Ramos (cell line): Measurements from ENCODE around the gene RPL38.

ENCODE experiments used
- in situ Hi-C: fragments of 300-500 bp; cut with MboI; formaldehyde crosslinking; loops from one replicate; pipeline ENCODE4 v1.14.3; 2022; ENCODE audit warnings: low sequenced_read_pairs; ENCODE audit not compliant: unreplicated experiment

RPL38 gene

GRCh38 chr17:74203439-74204240 lies at the start of gene RPL38:
Gene RPL38 (plus strand): TSS chr17:74203678. CDS start chr17:74203956, 278 bp downstream.
- in situ Hi-C loops = no loop called here

DNA sequence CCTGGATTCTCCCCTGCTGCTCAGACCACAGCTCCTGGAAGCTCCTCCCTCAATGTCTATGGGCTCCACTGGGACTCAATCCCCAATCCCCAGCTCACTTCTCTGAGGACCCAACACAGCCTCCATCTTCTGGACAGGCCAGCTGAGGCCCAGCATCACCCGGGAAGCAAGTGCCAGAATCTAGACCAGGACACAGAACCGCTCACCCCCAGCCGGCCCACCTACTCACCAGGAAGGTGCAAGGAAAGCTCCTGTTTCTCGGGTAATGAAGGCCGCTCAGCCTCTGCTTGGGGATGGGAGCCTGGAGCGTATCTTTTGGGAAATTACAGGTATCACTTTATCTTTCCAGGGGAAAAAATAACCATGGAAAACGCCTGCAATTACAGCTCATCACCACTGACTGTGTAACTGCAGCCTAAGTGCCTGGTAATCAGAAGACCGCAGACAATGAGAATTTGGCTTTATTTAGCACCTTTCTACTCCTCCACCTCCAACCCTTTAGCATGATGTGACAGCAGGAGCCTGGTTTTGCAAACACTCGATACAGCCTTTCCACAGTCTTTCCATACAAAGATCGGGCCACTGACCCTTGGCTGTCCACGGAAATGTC lies 49.6 kb upstream of the RPL38 start:
- in situ Hi-C loops = no loop called here

DNA sequence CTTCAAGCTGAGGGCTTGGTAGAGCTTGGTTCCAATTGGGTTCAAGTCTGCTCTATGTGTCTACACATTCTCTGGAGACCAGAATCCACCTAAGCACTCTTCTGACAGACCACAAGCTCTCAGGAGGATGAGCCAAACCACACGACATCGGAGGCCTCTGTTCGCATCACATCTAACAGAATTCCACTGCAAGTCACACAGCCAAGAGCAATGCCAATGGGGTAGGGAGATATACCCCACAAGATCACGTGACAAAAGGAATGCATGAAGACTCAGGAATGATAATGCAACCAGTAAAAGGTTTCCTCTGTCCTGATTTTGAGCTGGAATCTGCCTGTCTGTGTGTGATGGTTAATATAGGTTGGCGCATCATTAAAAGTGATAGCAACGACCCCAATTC lies 46.6 kb upstream of the RPL38 start:
- in situ Hi-C loops = no loop called here

DNA sequence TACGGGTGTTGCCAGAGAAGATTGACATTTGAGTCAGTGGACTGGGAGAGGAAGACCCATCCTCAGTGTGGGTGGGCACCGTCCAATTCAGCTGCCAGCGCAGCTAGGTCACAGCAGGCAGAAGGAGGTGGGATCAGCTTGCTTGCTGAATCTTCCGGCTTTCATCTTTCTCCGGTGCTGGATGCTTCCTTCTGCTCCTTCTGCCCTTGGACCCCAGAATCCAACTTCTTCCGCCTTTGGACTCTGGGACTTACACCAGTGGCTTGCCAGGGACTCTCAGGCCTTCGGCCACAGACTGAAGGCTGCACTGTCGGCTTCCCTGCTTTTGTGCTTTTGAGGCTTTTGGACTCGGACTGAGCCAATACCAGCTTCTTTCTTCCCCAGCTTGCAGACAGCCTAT lies 46.1 kb upstream of the RPL38 start:
- in situ Hi-C loops = no loop called here

DNA sequence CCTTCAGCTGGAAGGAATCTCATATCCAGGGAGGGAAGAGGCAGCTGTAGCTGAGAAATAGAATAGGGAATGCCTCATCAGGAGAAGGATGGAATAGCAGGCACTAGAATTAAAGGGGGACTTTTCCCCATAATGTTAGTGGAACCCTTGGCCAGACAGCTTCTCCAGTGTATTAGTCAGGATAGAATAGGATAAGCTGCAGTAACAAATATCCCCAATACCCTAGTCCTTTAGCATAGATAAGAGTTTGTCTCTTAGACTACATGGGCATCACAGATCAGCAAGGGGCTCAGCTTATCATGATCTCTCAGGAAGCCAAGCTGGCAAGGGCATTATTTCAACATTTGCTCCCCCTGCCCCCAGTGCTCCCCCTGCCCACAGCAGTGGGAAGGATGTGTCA lies 44.7 kb upstream of the RPL38 start:
- in situ Hi-C loops = no loop called here

DNA sequence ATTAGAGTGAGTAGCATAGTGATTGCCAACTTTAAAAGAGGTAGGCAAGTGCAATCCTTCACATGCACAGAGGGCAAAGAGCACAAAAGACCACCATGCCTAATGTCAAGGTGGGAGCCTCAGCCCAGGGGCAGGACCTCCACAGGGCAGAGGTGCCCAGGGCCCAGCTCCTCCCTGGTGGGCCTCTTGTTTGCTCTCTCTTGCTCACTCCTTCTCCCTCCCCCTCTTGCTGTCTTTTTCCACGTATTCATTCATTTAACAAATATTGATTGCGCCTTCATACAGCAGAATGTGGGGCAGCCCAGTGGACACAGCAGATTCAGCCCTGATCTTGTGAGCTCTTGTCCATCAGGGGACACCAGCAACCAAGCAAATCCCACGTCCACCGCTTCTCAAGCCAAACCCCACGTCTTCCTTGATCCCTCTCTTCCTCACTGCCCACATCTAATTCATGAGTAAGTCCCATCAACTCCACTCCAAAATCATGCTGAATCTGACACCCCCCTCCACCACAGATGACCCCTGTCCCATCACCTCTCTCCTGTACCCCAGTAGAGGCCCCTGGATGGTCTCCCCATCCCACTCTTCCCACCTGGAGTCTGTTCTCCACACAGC lies 44.1 kb upstream of the RPL38 start:
- in situ Hi-C loops = no loop called here

DNA sequence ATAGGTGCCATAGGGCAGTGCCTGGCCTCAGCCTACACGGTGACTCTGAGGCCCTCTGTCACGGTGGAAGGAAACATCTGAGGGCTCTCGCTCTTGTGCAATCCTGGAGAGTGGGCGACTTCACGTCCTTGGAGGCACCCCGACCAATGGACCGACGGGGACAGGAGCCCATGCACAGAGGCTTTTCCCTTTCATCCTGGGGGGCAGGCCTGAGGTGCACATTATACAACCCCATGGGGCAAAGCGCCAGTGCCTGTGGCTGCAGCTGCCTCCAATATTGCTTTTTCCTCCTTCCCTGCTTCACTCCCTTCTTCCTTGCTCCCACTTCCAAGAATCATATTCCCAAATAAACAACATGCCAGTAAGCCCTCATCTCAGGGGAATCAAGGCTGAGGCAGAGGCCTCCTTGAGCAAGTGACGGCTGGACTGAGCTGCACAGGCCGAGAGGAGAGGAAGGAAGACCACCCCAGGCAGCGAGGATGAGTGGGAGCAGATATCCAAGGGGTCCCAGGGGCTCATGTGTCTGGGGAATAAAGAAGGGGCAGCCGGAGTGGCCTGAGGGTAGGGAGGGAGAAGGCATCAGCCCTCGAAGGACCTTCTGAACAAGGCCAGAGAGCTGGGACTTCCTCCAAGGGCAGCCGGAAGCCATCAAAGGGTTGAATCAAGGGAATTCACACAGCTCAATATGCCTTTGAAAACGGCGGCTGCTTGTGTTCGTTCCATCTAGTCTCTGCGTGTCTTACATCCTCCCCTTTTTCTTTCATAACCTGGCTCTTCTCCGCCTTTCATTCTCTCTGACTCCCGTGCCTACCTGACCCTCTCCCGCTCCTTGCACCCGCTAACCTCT lies 42.6 kb upstream of the RPL38 start:
- in situ Hi-C loops = no loop called here

- in situ Hi-C loops = no loop called here
These were observed 42.0 kb upstream of the RPL38 start for GRCh38 chr17:74161503-74161875.

- in situ Hi-C loops = no loop called here
These were observed 40.1 kb upstream of the RPL38 start for GRCh38 chr17:74163271-74163821.

GRCh38 chr17:74163836-74164235 lies 39.6 kb upstream of the RPL38 start:
- in situ Hi-C loops = no loop called here

GRCh38 chr17:74164446-74165045 lies 38.9 kb upstream of the RPL38 start:
- in situ Hi-C loops = no loop called here

DNA sequence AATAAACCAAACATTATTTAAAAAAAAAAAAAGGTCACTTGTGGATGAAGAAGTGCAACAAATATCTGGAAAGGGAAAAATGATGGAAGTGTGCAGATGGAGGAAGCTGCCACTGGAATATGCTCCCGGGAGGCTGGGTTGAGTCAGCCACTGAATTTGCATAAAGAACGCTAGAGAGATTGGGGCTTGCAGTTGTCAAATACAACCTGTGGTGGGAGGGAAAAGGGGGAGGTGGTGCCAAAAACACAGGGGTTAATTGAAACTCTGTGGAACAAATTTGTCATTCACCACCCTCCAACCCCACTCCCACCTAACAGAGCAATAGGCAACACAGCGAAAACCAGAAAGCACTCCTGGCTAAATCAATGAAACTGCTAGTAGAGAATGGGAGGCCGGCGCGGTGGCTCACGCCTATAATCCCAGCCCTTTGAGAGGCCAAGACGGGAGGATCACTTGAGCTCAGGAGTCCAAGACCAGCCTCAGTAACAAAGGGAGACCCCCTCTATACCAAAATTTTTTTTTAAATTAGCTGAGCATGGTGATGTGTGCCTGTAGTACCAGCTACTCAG lies 37.6 kb upstream of the RPL38 start:
- in situ Hi-C loops = no loop called here

DNA sequence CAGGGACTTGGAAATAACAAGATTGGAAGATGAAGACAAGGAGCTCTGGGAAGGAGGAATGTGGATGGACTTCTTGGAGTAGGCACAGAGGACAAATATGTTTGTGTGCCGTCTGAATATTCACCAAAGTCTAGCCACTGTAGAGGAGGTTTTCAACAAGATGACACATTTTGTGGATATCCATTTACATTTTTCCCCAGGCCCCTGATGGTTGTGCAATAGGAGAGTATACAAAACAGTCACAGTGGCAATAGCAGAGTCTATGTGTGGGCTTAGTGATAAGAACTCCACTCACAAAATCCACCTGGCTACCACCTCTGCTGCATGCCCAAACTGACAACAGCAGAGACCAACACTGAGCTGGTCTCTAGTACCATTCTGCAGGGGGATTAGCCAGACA lies 32.6 kb upstream of the RPL38 start:
- in situ Hi-C loops = no loop called here

DNA sequence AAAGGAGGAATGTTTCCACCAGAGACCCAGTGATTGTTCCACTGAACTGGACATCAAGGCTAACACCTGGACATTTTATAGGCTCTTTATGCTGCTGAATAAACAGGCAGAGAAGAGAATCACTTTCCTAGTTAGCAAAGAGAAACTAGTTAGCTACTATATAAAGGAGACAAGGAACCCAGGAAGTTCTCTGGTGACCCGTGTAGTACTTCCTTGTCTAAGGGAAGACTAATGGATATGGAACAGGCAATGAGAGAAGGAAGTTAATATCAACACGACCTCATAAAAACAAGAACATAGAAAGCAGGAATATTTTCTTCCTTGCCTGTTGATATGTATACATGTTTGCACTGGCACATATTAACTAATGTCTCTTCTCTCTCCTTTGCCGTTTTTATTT lies 30.8 kb upstream of the RPL38 start:
- in situ Hi-C loops = no loop called here

GRCh38 chr17:74176546-74177001 lies 26.9 kb upstream of the RPL38 start:
- in situ Hi-C loops = no loop called here

DNA sequence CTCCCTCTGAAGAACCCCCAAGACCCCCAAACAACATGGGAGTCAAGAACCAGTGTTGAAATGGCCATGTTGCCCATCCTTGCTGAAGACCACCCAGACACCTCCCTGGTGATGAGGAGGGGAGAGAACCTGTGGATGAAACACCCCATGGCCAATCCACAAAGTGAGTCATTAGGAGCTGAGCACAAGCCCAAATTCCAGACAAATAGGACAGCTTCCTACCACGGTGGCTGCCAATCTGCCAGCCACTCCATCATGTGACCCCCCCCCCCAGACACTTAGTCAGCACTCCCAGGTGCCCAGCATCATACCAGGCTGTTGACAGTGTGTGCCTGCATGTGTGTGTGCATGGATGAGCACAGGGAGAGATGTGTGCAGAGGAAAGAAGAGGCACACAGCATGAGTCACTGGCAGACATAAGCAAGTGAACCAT lies 26.4 kb upstream of the RPL38 start:
- in situ Hi-C loops = no loop called here

- in situ Hi-C loops = no loop called here
These were observed 23.9 kb upstream of the RPL38 start for GRCh38 chr17:74179576-74179975.

DNA sequence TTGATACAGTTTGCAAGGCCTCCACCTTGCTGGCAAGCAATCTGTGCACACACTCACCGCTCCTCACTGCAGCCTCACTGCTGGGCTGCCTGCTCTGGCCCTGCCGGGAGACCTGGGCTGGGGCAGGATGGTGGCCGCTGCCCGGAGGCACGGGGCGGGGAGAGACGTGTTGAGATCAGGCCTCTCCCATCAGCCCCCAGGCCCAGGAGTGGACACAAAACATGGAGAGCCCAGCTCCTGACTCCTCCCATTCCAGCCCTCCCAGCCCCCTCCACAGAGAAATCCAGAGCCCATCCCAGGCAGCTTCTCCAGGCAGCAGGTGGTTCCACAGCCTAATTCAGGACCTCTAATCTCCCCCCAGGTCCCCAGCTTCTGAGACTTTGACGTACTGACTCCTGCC lies 23.1 kb upstream of the RPL38 start:
- in situ Hi-C loops = no loop called here

GRCh38 chr17:74181341-74181740 lies 22.1 kb upstream of the RPL38 start:
- in situ Hi-C loops = no loop called here
